ENCODE results near the gene SETD3. TPM values are rescaled to one million over a fixed set of nuclear protein-coding genes. Genes with fewer than 3 reads are reported as not detected.

Gene SETD3
- total and polyA plus RNA-seq, 2 experiments from 2014 or later = 40.7 to 68.0 TPM

- TF ChIP-seq ZNF462 (CRISPR knock-in tag; IDR thresholded peaks at IDR 0.05) (no peak), JUNB (IDR thresholded peaks at IDR 0.05; ENCODE audit: unreplicated experiment) (no peak), NANOG (IDR thresholded peaks at IDR 0.05; ENCODE audit: borderline replicate concordance) (no peak), ZNF114 (CRISPR knock-in tag; IDR thresholded peaks at IDR 0.05) (no peak)
Measured at GRCh38 chr14:99402285-99402648, 78.4 kb downstream of the SETD3 start (continued).

GRCh38 chr14:99401621-99402284 lies 78.9 kb downstream of the SETD3 start:
- H3K27ac ChIP-seq (ENCODE audit: low read depth) = no peak overlapping the region
- Mint-ChIP-seq H3K4me3 (no peak overlapping the region), H3K9me3 (no peaks in the 10 kb centered on the region), H3K27me3 (ENCODE audit: insufficient read depth, low read depth, poor library complexity) (peaks cover 8% of the 10 kb centered on the region), H3K4me1 (peaks cover 15% of the 10 kb centered on the region; the same call in 2 of the 3 replicates), H3K27ac (peak overlapping the region; percentile 33; the same call in 1 of the 2 replicates), H3K36me3 (ENCODE audit: low read depth) (peaks cover 47% of the 10 kb centered on the region)
- DNase-seq (ENCODE audit: low spot score) (no peak), ATAC-seq (peak; percentile 98)
- no peaks in the 10 kb centered on the region; the same call in 1 of the 2 replicates for H3K79me2 ChIP-seq (replicated peaks; ENCODE audit: insufficient read depth)
- H3K36me3 ChIP-seq (ENCODE audit: insufficient read depth) = peaks cover 26% of the 10 kb centered on the region
- H3K4me2 ChIP-seq = no peak overlapping the region
- no peaks in the 10 kb centered on the region for H3K27me3 ChIP-seq (ENCODE audit: insufficient read depth)
- H3K9me2 ChIP-seq (ENCODE audit: insufficient read depth) = no peaks in the 10 kb centered on the region
- H3K4me3 ChIP-seq = no peak overlapping the region
- H3K4me1 ChIP-seq (ENCODE audit: insufficient read depth) = no peaks in the 10 kb centered on the region
- H2AFZ ChIP-seq = no peak overlapping the region
- H4K20me1 ChIP-seq (replicated peaks; ENCODE audit: insufficient read depth) = no peaks in the 10 kb centered on the region
- no peaks in the 10 kb centered on the region for H3F3A ChIP-seq (replicated peaks; ENCODE audit: low read depth)
- TF ChIP-seq ZNF114 (CRISPR knock-in tag; IDR thresholded peaks at IDR 0.05) (no peak), JUNB (IDR thresholded peaks at IDR 0.05; ENCODE audit: unreplicated experiment) (no peak), NANOG (IDR thresholded peaks at IDR 0.05; ENCODE audit: borderline replicate concordance) (no peak), ETS1 (IDR thresholded peaks at IDR 0.05) (no peak), ZNF331 (CRISPR knock-in tag; IDR thresholded peaks at IDR 0.05; ENCODE audit: low read depth) (no peak), CTCF (conservative IDR thresholded peaks at IDR 0.05; ENCODE audit: low read depth in 2 of 2) (no peak), REST (IDR thresholded peaks at IDR 0.05; ENCODE audit: unreplicated experiment) (no peak), STAT1 (IDR thresholded peaks at IDR 0.05; ENCODE audit: unreplicated experiment) (no peak), EZH2 (IDR thresholded peaks at IDR 0.05; ENCODE audit: low read depth, unreplicated experiment) (no peak)
